Measurements from ENCODE around the gene NR2F2. TPM values are rescaled to one million over a fixed set of nuclear protein-coding genes. Genes with fewer than 3 reads are reported as not detected.

The NR2F2 gene
- total and polyA plus RNA-seq, 4 donors, result 15.0 to 73.5 (median 35.4) TPM

- peak; percentile 43 to 70 (median 69) for DNase-seq
- H3K27me3 ChIP-seq (ENCODE audit: control insufficient read depth in 3 of 3, insufficient read depth in 3 of 3, low read length in 2 of 3), result no peaks in the 10 kb centered on the region
Observed at GRCh38 chr15:96343113-96344059, 12.9 kb downstream of the NR2F2 start.

GRCh38 chr15:96344060-96344705, 13.7 kb downstream of the NR2F2 start:
- Histone ChIP-seq H3K27ac (ENCODE audit: low read depth in 1 of 2, low read length in 1 of 2) (peak overlapping the region; percentile 48 to 82), H3K36me3 (ENCODE audit: control insufficient read depth in 4 of 4, insufficient read depth in 4 of 4, low read length in 4 of 4) (peaks cover 0 to 10% (median 4%) of the 10 kb centered on the region in 4 donors), H3K27me3 (ENCODE audit: control insufficient read depth in 3 of 3, insufficient read depth in 3 of 3, low read length in 2 of 3) (no peaks in the 10 kb centered on the region), H3K4me1 (ENCODE audit: control insufficient read depth in 5 of 5, insufficient read depth in 5 of 5, low read length in 5 of 5) (peaks cover 0 to 66% (median 17%) of the 10 kb centered on the region in 5 donors), H3K4me3 (no peak overlapping the region), H3K9ac (ENCODE audit: insufficient read depth in 1 of 2, low read length in 2 of 2) (peak overlapping the region; percentile 25 to 91), H3K9me3 (ENCODE audit: control insufficient read depth in 4 of 4, insufficient read depth in 3 of 4, low read length in 3 of 4) (no peaks in the 10 kb centered on the region)
- DNase-seq (peak in 2 of 3 donors; percentile 41 to 58), ATAC-seq (ENCODE audit: insufficient read depth, low FRiP score) (no peak)
- TF ChIP-seq, protein P1, sequence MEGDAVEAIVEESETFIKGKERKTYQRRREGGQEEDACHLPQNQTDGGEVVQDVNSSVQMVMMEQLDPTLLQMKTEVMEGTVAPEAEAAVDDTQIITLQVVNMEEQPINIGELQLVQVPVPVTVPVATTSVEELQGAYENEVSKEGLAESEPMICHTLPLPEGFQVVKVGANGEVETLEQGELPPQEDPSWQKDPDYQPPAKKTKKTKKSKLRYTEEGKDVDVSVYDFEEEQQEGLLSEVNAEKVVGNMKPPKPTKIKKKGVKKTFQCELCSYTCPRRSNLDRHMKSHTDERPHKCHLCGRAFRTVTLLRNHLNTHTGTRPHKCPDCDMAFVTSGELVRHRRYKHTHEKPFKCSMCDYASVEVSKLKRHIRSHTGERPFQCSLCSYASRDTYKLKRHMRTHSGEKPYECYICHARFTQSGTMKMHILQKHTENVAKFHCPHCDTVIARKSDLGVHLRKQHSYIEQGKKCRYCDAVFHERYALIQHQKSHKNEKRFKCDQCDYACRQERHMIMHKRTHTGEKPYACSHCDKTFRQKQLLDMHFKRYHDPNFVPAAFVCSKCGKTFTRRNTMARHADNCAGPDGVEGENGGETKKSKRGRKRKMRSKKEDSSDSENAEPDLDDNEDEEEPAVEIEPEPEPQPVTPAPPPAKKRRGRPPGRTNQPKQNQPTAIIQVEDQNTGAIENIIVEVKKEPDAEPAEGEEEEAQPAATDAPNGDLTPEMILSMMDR (IDR thresholded peaks at IDR 0.05; ENCODE audit: control extremely low read depth, extremely low read depth), result no peak
- 22 to 51% methylated on average over 30 to 31 of the region's 31 CpGs for WGBS, 2 donors

More at GRCh38 chr15:96343113-96344059, 12.9 kb downstream of the NR2F2 start:
- TF ChIP-seq, protein P1 (IDR thresholded peaks at IDR 0.05; ENCODE audit: control extremely low read depth, extremely low read depth), result no peak
- Histone ChIP-seq H3K4me1 (ENCODE audit: control insufficient read depth in 5 of 5, insufficient read depth in 5 of 5, low read length in 5 of 5) (peaks cover 0 to 68% (median 10%) of the 10 kb centered on the region in 5 donors), H3K9me3 (ENCODE audit: control insufficient read depth in 4 of 4, insufficient read depth in 3 of 4, low read length in 3 of 4) (no peaks in the 10 kb centered on the region), H3K27ac (ENCODE audit: low read depth in 1 of 2, low read length in 1 of 2) (peak overlapping the region; percentile 48 to 82), H3K9ac (ENCODE audit: insufficient read depth in 1 of 2, low read length in 2 of 2) (peak overlapping the region; percentile 26 to 91), H3K4me3 (no peak overlapping the region), H3K36me3 (ENCODE audit: control insufficient read depth in 4 of 4, insufficient read depth in 4 of 4, low read length in 4 of 4) (peaks cover 0 to 10% (median 5%) of the 10 kb centered on the region in 4 donors)
- no peak for ATAC-seq (ENCODE audit: insufficient read depth, low FRiP score)
- WGBS, 2 donors, result 24 to 53% methylated on average over 47 of the region's 47 CpGs

DNA sequence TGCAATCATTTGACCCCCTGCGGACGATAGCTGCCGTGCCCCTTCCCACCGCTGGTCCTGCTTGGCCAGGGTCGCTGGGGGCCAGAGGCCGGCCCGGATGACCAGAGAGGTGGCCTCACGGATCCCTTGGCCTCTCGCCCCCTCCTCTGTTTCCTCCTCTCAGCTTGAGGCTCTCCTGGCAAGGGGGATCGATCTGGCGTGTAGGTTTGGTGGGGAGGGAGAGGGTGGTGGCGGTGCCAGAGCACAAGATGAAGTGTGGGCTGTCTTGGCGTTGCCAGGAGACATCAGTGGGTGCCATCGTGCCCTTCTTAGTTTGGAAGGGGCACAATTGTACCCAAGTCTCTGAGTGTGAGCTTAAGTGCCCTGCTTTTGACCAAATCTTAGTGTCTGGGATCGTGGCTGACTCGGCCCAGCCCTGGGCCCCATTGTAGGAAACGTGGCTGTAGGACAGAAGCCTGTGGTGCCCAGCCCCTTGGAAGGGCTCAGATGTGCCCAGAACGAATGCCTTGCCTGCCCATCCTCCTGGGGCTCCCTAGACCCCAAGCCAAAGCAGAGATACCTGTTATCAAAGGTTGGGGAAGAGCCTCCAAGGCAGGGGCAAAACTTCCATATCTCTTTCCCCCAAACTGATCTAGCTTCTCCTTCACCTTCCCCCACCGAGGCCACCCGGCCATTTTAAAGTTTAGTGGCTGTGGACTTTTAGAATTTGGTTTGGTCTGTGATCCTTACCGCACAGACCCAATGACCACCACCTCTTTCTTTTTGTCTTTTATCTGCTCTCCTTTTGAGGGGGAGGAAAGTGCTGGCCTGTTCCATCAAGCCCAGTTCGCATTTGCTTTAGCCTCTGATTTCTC, 14.4 kb downstream of the NR2F2 start:
- 32 to 41% methylated on average over 22 of the region's 22 CpGs for WGBS, 2 donors
- H3K4me3 ChIP-seq, result no peak overlapping the region
- TF ChIP-seq, protein P1 (IDR thresholded peaks at IDR 0.05; ENCODE audit: control extremely low read depth, extremely low read depth), result no peak
- peak in 1 of 3 donors; percentile 53 for DNase-seq
- peaks cover 0 to 3% (median 0%) of the 10 kb centered on the region in 3 donors for H3K27me3 ChIP-seq (ENCODE audit: control insufficient read depth in 3 of 3, insufficient read depth in 3 of 3, low read length in 2 of 3)
- H3K4me1 ChIP-seq (ENCODE audit: control insufficient read depth in 5 of 5, insufficient read depth in 5 of 5, low read length in 5 of 5), result peaks cover 0 to 65% (median 19%) of the 10 kb centered on the region in 5 donors
- H3K9ac ChIP-seq (ENCODE audit: insufficient read depth in 1 of 2, low read length in 2 of 2), result peak overlapping the region in 1 of 2 donors; percentile 91
- no peak for ATAC-seq (ENCODE audit: insufficient read depth, low FRiP score)
- peaks cover 0 to 10% (median 2%) of the 10 kb centered on the region in 4 donors for H3K36me3 ChIP-seq (ENCODE audit: control insufficient read depth in 4 of 4, insufficient read depth in 4 of 4, low read length in 4 of 4)
- peak overlapping the region; percentile 48 to 82 for H3K27ac ChIP-seq (ENCODE audit: low read depth in 1 of 2, low read length in 1 of 2)
- no peaks in the 10 kb centered on the region for H3K9me3 ChIP-seq (ENCODE audit: control insufficient read depth in 4 of 4, insufficient read depth in 3 of 4, low read length in 3 of 4)
